ENCODE results near the gene TGM5.

GRCh38 chr15:43251871-43252250 is 14.9 kb downstream of the TGM5 start:
- no peak for TF ChIP-seq CTCF (IDR thresholded peaks at IDR 0.05)
- no peak for TF ChIP-seq POLR2A (IDR thresholded peaks at IDR 0.05)

Measured in adrenal gland (tissue), 5 donors.